ENCODE data around the gene DDAH1. TPM values are rescaled to one million over a fixed set of nuclear protein-coding genes. Genes with fewer than 3 reads are reported as not detected.
A peak's percentile ranks its signal among the peaks of the same experiment; 100 is the strongest.

DDAH1 gene
- total and polyA plus RNA-seq, 2 donors (not counting 3 experiments of a cell fraction or from before 2014, with no cell fraction given) = 44.0 to 75.2 TPM

- H3K9me1 ChIP-seq (replicated peaks; ENCODE audit: control insufficient read depth, extremely low read depth, insufficient read depth, low read length) = no peaks in the 10 kb centered on the region
- H3K4me3 ChIP-seq (replicated peaks in 1 of 3; ENCODE audit: insufficient read depth in 1 of 3, low read depth in 1 of 3, low read length in 3 of 3) = no peak overlapping the region
- peak overlapping the region; percentile 34 for H3K27ac ChIP-seq (ENCODE audit: insufficient read depth, low read depth, low read length)
- dilution Hi-C loops (cut with MboI; ENCODE audit: extremely low pct_ligation_motif_present, low sequenced_read_pairs) = loop anchor here (25.0 kb wide), 1 partner anchor 378 kb away; no protein-coding TSS in a partner anchor
- no peaks in the 10 kb centered on the region for H3K79me2 ChIP-seq (ENCODE audit: control insufficient read depth, insufficient read depth, low read length)
- peaks cover 28% of the 10 kb centered on the region for H3K4me1 ChIP-seq (ENCODE audit: control insufficient read depth, extremely low read depth, insufficient read depth, low read length)
- TF ChIP-seq MAX (IDR thresholded peaks at IDR 0.05; ENCODE audit: insufficient read depth, insufficient read length) = no peak
- TF ChIP-seq EZH2 (IDR thresholded peaks at IDR 0.05; ENCODE audit: borderline replicate concordance, low read depth, low read length, severe bottlenecking) = no peak
- TF ChIP-seq JUN (IDR thresholded peaks at IDR 0.05; ENCODE audit: borderline replicate concordance, insufficient read depth, insufficient read length, low read depth) = no peak
- TF ChIP-seq POLR2A (IDR thresholded peaks at IDR 0.05; ENCODE audit: low read depth, low read length) = no peak
- H3K4me2 ChIP-seq (ENCODE audit: insufficient read depth, low read length) = peak overlapping the region; percentile 13
- peak overlapping the region; percentile 33 for H3K9ac ChIP-seq (replicated peaks; ENCODE audit: extremely low read depth, insufficient read depth, low read length)
- H2AFZ ChIP-seq (ENCODE audit: low read depth, low read length) = peak overlapping the region; percentile 0
- no peaks in the 10 kb centered on the region for H3K36me3 ChIP-seq (ENCODE audit: control insufficient read depth in 2 of 2, extremely low read depth in 1 of 2, insufficient read depth in 2 of 2, low read length in 2 of 2)
- no peaks in the 10 kb centered on the region for H4K20me1 ChIP-seq (replicated peaks; ENCODE audit: control insufficient read depth, extremely low read depth, insufficient read depth, low read length)
- CTCF ChIA-PET = interaction anchor here (0.6 to 4.1 kb wide), 61 partner anchors 11 to 709 kb away, joined by 3 to 78 read pairs (median 4); partner anchors contain the start of genes BCL10, CCN1 and DDAH1
- BruUV-seq (replicated peaks) = no TSS peak
- no peaks in the 10 kb centered on the region for H3K27me3 ChIP-seq (ENCODE audit: control insufficient read depth in 2 of 2, insufficient read depth in 2 of 2, low read length in 2 of 2)
- POLR2A ChIA-PET = interaction anchor here (0.8 to 2.3 kb wide), 8 partner anchors 12 to 272 kb away, joined by 3 to 10 read pairs (median 6); partner anchors contain the start of genes CCN1 and DDAH1
- FAIRE-seq (no peak), DNase-seq (ENCODE audit: low read depth, low spot score) (peak; percentile 33)
- H3K9me3 ChIP-seq (replicated peaks; ENCODE audit: control insufficient read depth, insufficient read depth, low read length) = no peaks in the 10 kb centered on the region
- intact Hi-C loops (cut with micrococcal nuclease) = loop anchor here (1.0 to 10.0 kb wide), 11 partner anchors 20 to 710 kb away; no protein-coding TSS in a partner anchor
Observed at GRCh38 chr1:85308833-85309350, 156.1 kb downstream of the DDAH1 start.
